ENCODE measurements around the gene GDPD3.
"Not testable (repeated sequence)": the region's sequence is repeated elsewhere in the genome, so short reads cannot be mapped to it uniquely, and the experiment has no call there.

The GDPD3 gene

DNA sequence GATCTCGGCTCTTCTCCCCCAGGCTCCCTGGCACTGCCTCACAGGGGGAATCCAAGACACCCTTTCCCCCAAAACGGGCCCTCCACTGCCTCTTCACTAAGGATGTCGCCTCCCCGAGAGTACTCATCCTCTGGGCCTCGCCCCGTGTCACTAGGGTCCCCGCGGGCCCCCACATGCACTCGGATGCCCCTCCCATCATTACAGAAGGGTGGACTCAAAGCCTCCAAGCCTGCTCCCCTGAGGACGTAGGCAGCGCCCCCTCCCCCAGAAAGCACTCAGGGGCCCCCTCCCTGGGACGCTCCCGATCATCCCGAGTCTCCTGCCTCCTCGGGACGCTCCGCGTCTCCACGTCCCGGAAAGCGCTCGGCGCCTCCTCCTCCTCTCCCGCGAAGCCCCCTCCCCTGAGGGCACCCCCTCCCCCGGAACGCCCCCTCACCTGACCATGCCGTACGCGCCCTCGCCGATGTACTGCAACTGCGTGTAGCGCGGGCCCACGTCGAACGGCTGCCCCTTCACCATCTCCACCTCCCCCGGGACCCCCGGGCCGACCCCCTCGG lies 9.3 kb upstream of the GDPD3 start:
- no peak for DNase-seq

DNA sequence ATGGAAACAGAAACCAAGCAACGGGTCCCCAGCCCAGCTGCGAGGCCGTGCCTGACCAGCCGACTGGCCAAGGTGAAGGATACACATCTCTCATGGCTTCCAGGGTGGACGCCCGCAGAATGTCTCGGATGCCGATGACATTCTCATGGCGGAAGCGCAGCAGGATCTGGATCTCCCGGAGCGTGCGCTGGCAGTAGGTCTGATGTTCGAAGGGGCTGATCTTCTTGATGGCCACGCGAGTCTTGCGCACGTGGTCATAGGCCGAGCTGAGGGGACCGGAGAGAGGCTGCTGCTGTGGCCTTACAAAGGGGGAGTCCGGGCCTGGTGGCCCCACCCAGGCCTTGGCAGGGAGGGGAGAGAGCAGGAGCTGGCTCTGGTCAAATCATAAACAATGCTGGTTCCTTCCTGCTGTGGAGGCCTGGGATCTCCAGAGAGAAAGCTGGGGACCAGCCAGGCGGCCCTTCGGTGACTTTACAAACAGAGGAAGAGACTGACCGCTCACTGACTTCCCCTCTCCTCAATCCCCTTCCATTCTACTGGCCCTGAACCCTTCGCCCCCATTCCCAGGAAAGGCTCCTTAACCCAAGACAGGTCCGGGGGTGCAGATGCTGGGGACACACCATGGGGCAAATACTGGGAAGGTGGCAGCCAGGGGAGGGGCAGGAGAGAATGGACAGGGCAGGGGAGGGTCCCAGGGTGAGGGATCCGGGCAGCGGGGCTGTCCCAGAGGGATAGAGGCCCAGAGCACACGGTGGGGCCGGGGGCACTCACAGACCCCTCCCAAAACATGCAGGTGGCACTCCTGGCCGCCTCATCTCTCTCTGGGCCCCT lies 8.6 kb upstream of the GDPD3 start:
- no peak for DNase-seq

DNA sequence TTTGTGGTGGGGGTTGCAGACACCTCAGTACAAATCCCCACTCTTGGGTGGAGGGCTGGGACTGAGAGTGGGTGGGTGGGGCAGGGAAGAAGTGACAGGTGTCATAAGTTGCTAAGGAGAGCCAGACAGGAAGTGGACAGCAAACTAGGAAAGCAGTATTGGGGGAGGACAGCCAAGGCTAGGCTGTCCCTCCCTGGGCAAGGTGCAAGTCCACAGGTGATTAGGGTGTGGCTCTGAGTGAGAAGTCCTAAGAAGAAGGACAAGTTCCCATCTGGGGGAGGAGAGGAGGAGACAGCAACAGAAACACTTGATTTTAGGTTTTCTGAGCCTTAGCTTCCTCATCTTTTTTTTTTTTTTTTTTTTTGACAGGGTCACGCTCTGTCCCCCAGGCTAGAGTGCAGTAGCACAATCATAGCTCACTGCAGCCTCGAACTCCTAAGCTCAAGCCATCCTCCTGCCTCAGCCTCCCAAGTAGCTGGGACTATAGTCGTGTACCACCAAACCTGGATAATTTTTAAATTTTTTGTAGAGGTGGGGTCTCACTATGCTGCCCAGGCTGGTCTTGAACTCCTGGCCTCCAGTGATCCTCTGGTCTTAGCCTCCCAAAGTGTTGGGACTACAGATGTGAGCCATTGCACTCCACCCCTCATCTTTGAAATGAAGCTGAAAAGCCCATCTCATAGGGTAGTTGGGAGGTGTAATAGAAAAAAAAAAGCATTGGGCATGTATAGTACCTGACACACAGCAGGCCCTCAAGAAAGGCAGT lies 7.2 kb upstream of the GDPD3 start:
- DNase-seq, result no peak

DNA sequence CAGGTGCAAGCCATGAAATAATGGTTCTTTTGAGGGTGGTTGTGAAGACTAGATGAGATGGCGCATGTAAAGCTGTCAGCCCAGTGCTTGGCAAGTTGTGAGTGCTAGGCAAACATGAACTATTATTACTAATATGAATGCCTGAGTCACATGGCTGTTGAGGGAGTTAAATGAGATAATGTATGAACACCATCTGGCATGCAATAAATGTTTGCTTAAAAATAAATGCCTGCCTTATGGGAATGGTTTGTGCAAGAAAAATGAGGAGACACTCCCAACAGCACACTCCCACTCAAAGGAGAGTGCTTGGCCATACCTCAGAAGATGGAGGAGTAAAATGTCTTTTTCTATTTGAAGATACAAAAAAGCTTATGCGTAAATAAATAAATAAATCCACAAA lies 6.1 kb upstream of the GDPD3 start:
- DNase-seq, result no peak

DNA sequence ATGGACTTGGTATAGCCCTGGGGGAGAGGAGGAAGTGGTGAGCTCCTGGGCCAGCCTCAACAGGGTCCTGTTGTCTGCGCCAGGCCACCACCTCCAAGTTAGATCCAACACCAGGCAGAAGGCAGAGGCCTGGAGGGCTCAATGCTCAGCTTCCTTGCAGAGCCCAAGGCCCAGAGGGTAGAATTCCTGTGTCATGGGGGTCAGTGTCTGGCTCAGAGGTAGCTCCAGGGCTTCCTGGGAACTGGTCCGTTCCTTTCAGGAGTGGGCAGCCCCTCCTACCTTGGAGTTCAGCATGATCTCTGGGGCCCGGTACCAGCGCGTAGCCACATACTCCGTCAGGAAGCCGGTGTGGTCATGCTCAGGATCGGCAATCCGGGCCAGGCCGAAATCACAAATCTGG lies 4.4 kb upstream of the GDPD3 start:
- DNase-seq, result no peak

DNA sequence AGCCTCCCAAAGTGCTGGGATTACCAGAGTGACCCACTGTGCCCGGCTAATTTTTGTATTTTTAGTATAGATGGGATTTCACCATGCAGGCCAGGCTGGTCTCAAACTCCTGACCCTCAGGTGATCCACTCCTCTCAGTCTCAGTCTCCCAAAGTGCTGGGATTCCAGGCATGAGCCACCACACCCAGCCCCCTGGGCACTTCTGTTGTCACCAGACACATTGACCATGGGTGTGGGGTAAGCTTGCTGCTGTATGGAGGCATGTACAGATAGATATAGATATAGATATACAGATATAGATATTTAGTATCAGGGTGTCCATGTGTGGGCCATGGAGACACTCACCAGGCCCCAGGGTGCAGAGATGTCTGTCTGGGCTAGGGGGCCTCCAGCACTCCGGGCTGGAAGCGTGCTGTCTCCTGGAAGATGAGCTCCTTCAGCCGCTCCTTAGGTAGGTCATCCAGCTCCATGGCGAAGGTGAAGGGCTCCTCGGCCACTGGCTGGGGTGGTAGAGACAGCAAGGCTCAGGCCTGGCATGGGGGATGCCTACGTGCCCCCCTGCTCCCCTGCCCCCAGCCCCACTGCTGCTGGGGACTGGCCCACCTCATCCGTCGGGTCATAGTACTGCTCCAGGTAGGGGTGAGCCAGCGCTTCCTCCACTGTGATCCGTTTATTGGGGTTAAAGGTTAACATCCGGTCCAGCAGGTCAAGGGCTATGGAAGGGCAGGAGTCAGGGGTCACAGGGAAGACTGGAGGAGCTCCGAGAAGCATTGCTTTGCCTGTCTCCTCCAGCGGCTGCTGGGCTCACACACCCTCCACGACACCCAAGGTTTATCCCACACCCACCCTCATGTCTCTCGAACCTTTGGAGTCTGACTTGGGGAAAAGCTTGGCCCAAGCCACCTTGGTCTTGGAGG lies 3.2 kb upstream of the GDPD3 start:
- DNase-seq, result no peak

DNA sequence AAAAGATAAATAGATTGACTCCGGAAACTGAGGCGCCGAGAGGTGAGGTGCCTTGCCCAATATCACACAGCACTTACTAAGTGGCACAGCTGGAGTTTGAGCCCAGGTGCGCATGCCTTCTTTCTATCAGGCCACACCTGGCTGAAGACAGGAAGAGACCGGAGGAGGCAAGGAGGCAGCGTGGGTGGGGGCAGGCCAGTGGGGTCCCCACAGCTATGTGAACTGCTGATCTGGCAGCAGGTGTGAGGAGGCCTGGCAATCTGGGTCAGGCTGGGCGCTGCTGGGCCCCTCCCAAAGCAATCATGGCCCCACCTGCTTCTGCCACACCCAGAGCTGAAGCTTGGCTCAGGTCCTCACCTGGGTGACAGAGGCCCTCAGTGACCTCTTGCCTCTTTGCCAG lies 1.9 kb upstream of the GDPD3 start:
- no peak for DNase-seq

DNA sequence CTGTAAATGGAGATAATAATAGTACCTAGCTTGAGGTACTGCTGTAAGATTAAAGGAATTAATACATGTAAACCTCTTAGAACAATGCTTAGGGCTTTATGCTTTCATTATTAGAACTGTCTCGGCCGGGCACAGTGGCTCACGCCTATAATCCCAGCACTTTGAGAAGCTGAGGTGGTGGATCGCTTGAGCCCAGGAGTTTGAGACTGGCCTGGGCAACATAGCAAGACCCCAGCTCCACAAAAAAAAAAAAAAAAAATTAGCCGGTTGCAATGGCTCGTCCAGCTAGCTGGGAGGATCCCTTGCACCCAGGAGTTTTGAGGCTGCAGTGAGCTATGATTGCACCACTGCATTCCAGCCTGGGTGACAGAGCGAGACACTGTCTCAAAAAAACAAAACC lies 1.5 kb upstream of the GDPD3 start:
- DNase-seq, result not testable (repeated sequence)

DNA sequence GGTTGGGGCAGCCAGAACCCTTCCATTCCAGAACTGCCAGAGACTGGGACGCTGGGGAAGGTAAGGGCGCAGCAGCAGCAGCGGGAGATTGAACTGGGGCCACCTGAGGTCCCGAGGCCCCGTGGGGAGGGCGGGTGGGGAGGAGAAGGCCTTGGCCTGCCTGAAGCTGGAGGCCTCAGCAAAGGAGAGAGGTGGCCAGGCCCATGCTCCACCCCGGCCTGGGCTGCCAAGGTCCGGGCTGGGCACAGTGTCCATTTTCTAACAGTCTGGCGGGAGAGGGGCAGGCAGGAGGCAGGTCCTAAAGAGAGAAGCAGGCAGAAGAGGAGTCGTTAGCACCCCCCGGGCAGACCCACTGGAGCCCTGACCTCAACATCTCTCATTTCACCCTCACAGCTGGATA lies 1.1 kb upstream of the GDPD3 start:
- no peak for DNase-seq

DNA sequence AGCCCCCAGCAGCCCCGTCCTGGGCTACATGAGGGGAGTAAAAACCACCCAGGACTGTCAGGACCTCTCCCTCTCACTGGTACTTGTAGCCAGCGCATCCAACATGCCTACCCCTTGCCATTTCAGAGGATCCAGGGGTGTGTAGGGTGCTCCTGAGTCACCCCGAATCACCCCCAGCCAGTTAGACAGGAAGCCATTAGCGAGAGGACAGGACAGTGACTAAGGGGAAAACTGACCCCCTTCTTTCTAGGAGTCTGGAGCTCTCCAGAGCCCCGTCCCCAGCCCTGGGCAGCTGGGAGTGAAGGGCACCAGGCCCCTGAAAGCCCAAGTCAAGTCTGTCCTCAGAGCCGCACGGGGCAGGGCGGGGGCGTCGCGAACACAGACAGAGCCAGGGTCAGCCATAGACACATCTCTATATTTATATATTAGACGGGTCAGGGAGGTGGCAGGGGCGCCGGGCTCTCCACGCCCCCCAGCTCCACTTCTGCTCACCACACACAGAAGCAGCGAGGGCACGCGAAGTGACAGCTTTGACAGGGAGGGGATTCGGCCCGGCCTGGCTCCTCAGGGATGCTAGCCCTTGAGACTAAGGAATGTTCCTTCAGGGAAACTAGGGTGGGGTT lies 485 bp upstream of the GDPD3 start:
- no peak for DNase-seq

DNA sequence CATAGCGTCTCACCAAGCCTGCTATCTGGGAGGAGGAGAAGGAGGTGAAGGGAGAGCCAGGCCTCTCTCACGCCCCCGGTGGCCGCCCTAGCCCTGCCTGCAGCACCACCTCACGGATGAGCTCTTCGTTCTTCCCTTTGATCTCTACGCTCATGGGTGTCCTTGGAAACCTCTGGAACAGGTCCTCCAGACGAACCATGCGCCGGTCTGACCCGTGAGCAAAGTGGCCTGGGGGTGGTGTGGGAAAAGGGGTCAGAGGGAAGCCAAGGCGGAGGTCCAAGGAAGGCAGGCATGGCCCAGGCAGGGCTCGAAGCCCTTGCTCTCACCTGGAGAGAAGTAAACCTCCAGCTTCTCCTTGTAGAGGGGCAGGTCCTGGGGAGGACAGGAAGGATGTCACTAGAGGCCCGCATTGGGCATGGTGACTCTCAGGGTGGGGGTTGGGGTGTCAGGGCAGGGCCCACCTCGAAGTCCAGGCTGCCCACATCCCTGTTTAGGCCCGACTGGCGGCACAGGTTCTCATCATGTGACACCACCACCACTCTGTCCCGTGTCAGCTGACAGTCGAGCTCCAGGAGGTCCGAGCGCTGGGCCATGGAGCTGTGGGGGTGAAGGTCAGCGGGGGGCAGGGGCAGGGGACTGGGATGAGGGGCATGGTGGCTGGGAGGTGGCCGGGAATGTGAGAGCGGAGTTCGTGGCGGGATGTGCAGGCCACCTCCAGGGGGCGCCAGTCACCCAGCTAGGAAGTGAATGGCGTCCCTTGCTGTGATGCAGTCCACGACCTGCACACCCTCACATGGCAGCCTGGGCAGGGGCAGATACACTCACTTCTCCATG lies 923 bp downstream of the GDPD3 start:
- DNase-seq, result peak; percentile 27 to 66

DNA sequence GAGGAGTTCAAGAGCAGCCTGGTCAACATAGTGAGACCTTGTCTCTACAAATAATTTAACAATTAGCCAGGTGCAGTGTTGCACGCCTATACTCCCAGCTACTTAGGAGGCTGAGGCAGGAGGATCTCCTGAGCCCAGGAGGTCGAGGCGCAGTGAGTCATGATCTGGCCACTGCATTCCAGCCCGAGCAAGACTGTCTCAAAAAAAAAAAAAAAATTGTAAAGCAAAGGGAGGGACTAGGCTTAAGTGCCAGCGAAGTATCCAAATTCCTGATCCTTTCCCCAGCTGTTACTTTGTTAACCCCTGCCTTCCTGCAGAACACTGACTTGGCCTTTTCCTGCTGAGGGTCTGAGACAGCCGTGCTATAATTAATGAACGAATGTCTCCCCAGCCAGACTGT lies 2.7 kb downstream of the GDPD3 start:
- no peak for DNase-seq

DNA sequence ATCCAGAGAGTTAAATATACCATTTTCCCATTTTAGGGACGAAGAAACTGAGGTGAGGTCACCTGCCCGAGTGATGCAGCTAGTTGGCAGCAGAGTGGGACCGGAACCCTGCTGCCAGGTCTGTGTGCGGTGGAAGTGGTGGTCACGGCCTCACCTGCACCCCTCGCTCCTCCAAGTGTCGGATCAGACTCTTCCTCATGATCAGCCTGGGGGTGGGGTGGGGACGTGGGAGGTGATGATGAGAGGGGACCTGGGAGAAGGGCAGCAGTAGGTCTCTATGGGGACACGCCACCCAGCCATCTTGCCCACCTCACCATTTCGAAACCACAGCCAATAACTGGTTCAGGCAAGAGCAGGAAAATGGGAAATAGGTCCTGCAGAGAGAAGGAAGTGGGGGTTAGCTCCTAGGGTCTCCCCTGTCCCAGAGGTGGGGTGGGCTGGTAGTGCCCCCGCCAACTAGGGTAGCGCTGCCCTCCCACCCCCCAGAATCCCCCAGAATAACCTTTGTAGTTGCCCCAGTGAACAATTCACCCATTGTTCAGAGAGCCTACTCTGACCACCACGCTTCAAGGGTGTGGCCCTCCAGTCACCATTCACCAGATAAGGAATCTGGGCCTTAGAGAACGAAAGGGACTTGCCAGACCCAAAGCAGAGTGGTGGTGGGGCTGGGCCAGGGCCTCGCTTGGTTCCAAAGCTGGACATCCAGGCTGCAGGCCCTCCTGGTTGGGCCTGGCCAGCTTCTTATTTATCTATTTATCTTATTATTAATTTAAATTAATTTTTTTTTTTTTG lies 5.1 kb downstream of the GDPD3 start:
- DNase-seq, result no peak

DNA sequence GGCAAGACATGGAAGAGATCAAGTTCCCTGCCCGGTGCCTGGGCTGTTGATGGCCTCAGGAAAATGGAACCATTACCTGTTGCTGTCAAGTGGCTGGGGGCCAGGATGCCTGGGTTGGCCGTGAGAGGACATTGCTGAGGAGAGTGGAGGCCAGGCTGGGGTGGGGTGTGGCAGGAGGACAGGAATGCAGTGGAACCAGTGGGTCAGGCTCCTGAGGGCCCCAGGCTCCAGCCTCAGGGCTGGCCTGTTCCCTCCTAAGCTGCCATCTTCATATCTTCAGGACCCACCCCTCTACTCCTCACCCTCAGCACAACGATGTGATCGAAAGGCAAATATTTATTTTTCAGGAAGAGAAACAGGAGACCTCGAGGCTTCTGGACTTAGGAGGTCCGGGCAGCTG lies 8.8 kb downstream of the GDPD3 start:
- no peak for DNase-seq

DNA sequence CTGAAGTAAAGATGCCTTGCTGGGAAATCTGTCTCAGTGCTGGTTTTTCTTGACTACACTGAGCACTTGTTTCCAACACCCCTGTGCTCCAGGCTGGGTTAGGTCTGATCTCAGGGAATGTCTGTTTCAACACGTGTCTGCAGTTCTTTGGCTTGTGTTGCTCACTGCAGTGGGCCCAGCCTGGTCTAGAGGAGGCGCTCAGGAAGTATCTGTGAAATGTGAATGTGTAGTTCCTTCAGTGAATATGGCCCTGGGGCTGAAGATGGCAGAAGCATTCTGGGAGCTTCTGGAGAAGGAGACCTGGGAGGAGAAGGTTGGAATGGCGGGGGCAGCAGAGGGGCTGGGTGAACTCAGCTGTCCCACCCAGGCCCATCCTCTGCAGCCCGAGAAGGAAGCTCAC lies 9.2 kb downstream of the GDPD3 start:
- no peak for DNase-seq

DNA sequence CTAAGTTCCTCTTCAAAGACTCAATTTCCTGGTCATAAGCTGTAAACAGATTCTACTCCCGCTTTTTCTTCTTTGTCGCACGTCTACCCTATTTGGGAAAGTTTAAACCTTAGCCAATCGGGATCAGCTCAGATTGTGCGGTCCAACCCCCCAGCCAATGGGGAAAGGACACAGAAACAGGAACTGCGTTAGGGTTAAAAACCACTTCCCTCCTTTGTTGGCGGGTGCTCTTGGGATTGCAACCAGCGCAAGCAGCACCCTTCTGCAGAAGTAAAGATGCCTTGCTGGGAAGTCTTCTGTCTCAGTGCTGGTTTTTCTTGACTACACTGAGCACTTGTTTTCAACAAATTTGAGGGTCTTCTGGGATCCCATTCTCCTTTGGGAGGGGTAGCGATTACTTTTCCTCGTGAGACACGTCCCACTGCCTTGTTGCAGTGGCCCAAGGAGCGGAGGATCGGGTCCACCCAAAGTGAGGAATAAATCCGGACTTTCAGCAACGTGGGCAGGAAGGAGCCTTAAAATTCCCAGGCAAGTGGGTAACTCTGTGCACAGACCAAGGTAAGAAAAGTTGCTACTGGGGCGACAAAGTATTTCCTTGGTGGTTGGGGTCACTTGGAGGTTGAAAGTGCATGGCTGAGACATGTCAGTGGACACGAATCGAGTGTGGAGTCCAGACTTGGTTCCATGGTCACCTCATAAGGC lies 16.3 kb downstream of the GDPD3 start:
- DNase-seq, result no peak

DNA sequence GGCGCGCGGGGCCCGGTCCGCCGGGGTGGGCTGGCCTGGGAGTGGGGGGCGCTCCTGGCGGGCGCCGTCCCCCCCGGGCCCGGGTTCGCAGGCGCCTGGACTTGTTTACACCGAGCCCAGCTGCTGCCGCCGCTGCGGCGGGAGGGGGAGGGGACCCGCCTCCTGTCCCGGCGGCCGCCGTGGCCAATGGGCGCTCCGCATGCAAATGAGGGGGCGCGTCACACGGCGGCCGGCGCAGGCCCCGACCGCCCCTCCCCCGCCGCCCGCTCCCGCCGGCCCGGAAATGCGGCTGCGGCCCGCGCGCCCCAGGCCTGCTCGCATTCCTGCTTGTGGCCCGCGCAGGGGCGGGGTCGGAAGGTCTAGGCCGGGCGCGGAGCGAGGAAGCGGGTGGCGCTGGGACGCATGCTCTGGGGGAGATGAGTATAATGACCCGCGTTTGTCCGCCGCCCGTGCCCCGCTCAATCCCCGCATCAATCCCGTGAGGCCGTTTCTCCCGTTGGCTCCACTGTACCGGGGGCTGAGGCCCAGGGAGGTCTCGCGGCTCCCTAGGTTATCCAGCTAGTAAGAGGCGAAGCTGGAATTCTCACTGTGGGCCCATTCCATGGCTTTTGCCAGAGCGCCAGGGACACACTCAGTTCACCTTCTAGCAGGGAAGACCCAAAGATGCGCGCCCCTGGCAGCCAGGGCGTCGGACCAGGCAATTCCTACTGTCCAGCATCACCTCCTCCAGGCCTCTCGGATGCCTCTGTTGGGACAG lies 17.1 kb downstream of the GDPD3 start, which contains the start of gene YPEL3:
Gene YPEL3, minus strand, starts transcription at position 109 of the 757 bp plus-strand sequence. CDS start 731 bp downstream, outside the sequence.
- peak; percentile 83 to 88 for DNase-seq

DNA sequence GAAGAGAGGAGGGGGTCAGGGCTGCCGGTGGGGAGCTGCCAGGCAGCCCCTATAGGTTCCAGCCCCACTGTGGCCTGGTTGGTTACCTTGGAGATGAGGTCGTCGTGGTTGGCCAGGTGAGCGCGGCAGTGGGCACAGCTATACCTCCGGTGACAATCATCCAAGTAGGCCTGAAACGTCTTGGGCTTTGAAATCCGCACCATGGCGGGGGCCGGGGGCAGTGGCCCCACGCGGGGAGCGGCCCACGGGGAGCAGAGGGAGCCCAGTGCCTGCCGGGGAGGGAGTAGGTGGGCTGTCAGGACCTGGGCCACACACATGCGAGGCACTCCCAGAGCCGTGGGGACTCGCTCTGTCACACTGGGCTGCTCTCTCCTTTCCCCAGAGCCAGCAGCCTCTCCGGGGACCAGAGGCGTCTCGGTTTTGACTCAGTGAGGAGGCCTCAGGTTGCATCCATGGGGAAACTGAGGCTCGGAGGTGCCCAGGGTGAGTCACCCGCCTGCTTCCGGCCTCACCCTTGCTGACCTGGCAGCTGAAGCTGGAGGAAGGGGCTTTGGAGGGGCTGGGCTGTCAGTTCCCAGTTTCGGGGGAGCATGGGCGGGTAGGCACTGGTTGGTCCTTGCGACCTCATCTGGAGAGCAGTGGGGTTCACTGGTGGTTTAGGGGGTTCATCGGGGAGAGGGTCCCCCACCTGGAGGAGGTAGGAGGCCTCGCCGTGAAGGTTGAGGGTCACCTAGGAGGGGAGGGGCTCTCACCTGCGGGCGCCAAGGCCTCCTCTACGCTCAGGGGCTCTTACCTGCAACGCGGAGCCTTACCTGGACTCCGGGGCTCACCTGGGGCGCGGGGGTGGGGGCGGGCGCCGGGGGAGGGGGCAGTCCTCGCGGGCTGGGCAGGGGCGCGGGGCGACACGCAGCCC lies 17.9 kb downstream of the GDPD3 start:
- DNase-seq, result peak in 1 of 2 experiments; percentile 13

Data from stimulated activated CD4-positive, alpha-beta T cell treated with anti-CD3 and anti-CD28 coated beads, Interleukin-4, amount 100 ng/mL, for 4 hours (primary cell).